Endothelial cell of umbilical vein (primary cell): ENCODE data around the gene DRAP1. TPM values are rescaled to one million over a fixed set of nuclear protein-coding genes. Genes with fewer than 3 reads are reported as not detected.
A peak's percentile ranks its signal among the peaks of the same experiment; 100 is the strongest.

Experiments used
- BruUV-seq: library from RNA; stranded (reverse); fragments of 400-500 nt; replicated peaks from 2 replicates; lab custom pipeline; 2021; lab: Mats Ljungman, UMichigan
- CTCF ChIA-PET: fragments of 300-600, 350-600 bp; sonication (Branson Sonifier 250); formaldehyde crosslinking; loops from one replicate; lab custom pipeline; 2021; ENCODE audit warnings: antibody characterized with exemption, inconsistent platforms; lab: Charles Lee
- POLR2A ChIA-PET: fragments of 300-600, 350-600 bp; sonication (Branson Sonifier 250); formaldehyde crosslinking; loops from one replicate; lab custom pipeline; 2021; ENCODE audit warnings: antibody characterized with exemption, inconsistent platforms; lab: Charles Lee
- DNase-seq: peaks from one replicate; pipeline ENCODE4 v3.0.0-alpha.2; 2011; ENCODE audit warnings: low read depth, low spot score
- FAIRE-seq: peaks from 2 replicates; lab custom pipeline; 2011; peaks lifted over from hg19 to GRCh38; lab: Jason Lieb, UNC
- H2AFZ ChIP-seq: 2 replicates; pipeline ENCODE4 v1.6.0; 2012; ENCODE audit warnings: low read depth, low read length, control low read depth, inconsistent platforms
- H3K27ac ChIP-seq: 2 replicates; pipeline ENCODE4 v1.5.1; 2011; ENCODE audit warnings: low read depth, mild to moderate bottlenecking, control low read depth, low read length, moderate library complexity; ENCODE audit not compliant: insufficient read depth
- H3K27me3 ChIP-seq, 2 experiments: 2 replicates each; pipeline versions ENCODE4 v1.6.0 to v1.6.1; 2011; ENCODE audit warnings: low read length in 2 of 2, mixed read lengths in 1 of 2; ENCODE audit not compliant: control insufficient read depth in 2 of 2, insufficient read depth in 2 of 2
- H3K36me3 ChIP-seq, 2 experiments: 2 replicates in 1 of 2; 3 replicates in 1 of 2; pipeline ENCODE4 v1.5.1; 2011; ENCODE audit warnings: low read length in 2 of 2, mild to moderate bottlenecking in 1 of 2, moderate library complexity in 1 of 2; ENCODE audit not compliant: control insufficient read depth in 2 of 2, insufficient read depth in 2 of 2; ENCODE audit errors: extremely low read depth in 1 of 2
- H3K4me1 ChIP-seq: 3 replicates; pipeline ENCODE4 v1.5.1; 2011; ENCODE audit warnings: mild to moderate bottlenecking, low read length; ENCODE audit not compliant: control insufficient read depth, insufficient read depth; ENCODE audit errors: extremely low read depth
- H3K4me2 ChIP-seq: 2 replicates; pipeline ENCODE4 v1.6.1; 2011; ENCODE audit warnings: low read length, control low read depth, mixed read lengths; ENCODE audit not compliant: insufficient read depth
- H3K4me3 ChIP-seq, 3 experiments: fragments of 200-600 bp in 1 of 3; sonication (generic), shearing (Covaris generic) in 1 of 3; replicated peaks in 1 of 3; 2 replicates each; pipeline ENCODE4 v1.5.1; 2011 to 2016; ENCODE audit warnings: control low read depth in 3 of 3, low read length in 3 of 3, mild to moderate bottlenecking in 2 of 3, inconsistent platforms in 1 of 3, low read depth in 1 of 3, moderate library complexity in 1 of 3; ENCODE audit not compliant: insufficient read depth in 1 of 3
- H3K79me2 ChIP-seq: 2 replicates; pipeline ENCODE4 v1.6.0; 2012; ENCODE audit warnings: low read length, inconsistent platforms; ENCODE audit not compliant: control insufficient read depth, insufficient read depth
- H3K9ac ChIP-seq: replicated peaks from 2 replicates; pipeline ENCODE3; 2011; ENCODE audit warnings: low read length, control low read depth; ENCODE audit not compliant: insufficient read depth; ENCODE audit errors: extremely low read depth
- H3K9me1 ChIP-seq: replicated peaks from 3 replicates; pipeline ENCODE4 v1.6.0; 2011; ENCODE audit warnings: mild to moderate bottlenecking, low read length; ENCODE audit not compliant: control insufficient read depth, insufficient read depth; ENCODE audit errors: extremely low read depth
- H3K9me3 ChIP-seq: replicated peaks from 2 replicates; pipeline ENCODE4 v1.5.1; 2012; ENCODE audit warnings: low read length, inconsistent platforms; ENCODE audit not compliant: control insufficient read depth, insufficient read depth
- H4K20me1 ChIP-seq: replicated peaks from 2 replicates; pipeline ENCODE3; 2011; ENCODE audit warnings: mild to moderate bottlenecking, low read length; ENCODE audit not compliant: control insufficient read depth, insufficient read depth; ENCODE audit errors: extremely low read depth
- CTCF ChIP-seq, 2 donors: IDR thresholded peaks; 1 replicate in 1 of 2; 2 replicates in 1 of 2; pipeline ENCODE4 v1.5.1; 2011; ENCODE audit warnings: low read length in 2 of 2, mild to moderate bottlenecking in 2 of 2, moderate library complexity in 2 of 2, control low read depth in 1 of 2, inconsistent platforms in 1 of 2, low read depth in 1 of 2; ENCODE audit not compliant: insufficient read depth in 1 of 2; ENCODE audit errors: extremely low read depth in 1 of 2
- EZH2 ChIP-seq: IDR thresholded peaks from 2 replicates; pipeline ENCODE4 v1.6.1; 2012; ENCODE audit warnings: borderline replicate concordance, low read depth, mild to moderate bottlenecking, moderate library complexity, low read length, inconsistent platforms; ENCODE audit not compliant: severe bottlenecking
- FOS ChIP-seq: IDR thresholded peaks from 2 replicates; pipeline ENCODE4 v1.6.1; 2011; ENCODE audit warnings: mild to moderate bottlenecking, low read length, moderate library complexity, borderline replicate concordance; ENCODE audit not compliant: insufficient read depth
- GATA2 ChIP-seq: IDR thresholded peaks from 2 replicates; pipeline ENCODE4 v1.7.0; 2011; ENCODE audit warnings: low read depth, mild to moderate bottlenecking, moderate library complexity, mixed read lengths, low read length; ENCODE audit not compliant: insufficient read length, insufficient read depth
- JUN ChIP-seq: IDR thresholded peaks from 2 replicates; pipeline ENCODE4 v1.6.1; 2011; ENCODE audit warnings: borderline replicate concordance, low read depth; ENCODE audit not compliant: insufficient read length, insufficient read depth
- MAX ChIP-seq: IDR thresholded peaks from 2 replicates; pipeline ENCODE4 v1.6.1; 2011; ENCODE audit not compliant: insufficient read depth, insufficient read length
- MYC ChIP-seq: IDR thresholded peaks from one replicate; pipeline ENCODE4 v1.6.1; 2011; ENCODE audit warnings: mild to moderate bottlenecking, low read depth, low read length
- POLR2A ChIP-seq: IDR thresholded peaks from 2 replicates; pipeline ENCODE4 v1.6.1; 2012; ENCODE audit warnings: low read depth, mild to moderate bottlenecking, control low read depth, low read length
- POLR2AphosphoS5 ChIP-seq: IDR thresholded peaks from 2 replicates; pipeline ENCODE4 v1.6.1; 2012; ENCODE audit warnings: low read depth, mild to moderate bottlenecking, control low read depth, low read length, moderate library complexity; ENCODE audit not compliant: insufficient read depth
- dilution Hi-C: fragments of 300-500 bp; cut with MboI; formaldehyde crosslinking; loops from one replicate; pipeline ENCODE4 v1.15.0; 2019; ENCODE audit warnings: low sequenced_read_pairs; ENCODE audit not compliant: extremely low pct_ligation_motif_present
- intact Hi-C: fragments of 100-400 bp; cut with micrococcal nuclease; formaldehyde crosslinking; loops from one replicate; pipeline ENCODE4 v1.10.0; 2022
- polyA plus RNA-seq, 4 experiments: library from polyadenylated mRNA; depleted of rRNA in 3 of 4; stranded (reverse) in 3 of 4; unstranded in 1 of 4; fragments of >200 nt; gene quantifications; 2 replicates each; pipeline versions ENCODE4 v1.2.1 to v1.2.3, GENCODE V29; 2011 to 2012; ENCODE audit warnings: missing spikeins in 1 of 4
- total RNA-seq: library from RNA; stranded (reverse); gene quantifications from 2 replicates; pipeline ENCODE4 v1.2.3, GENCODE V29; 2021

Gene DRAP1
- total and polyA plus RNA-seq, 2 donors (not counting 3 experiments of a cell fraction or from before 2014, with no cell fraction given): 74.9 to 114 TPM

GRCh38 chr11:65903068-65903481, 16.2 kb upstream of the DRAP1 start:
- Histone ChIP-seq H3K9me1 (no peaks in the 10 kb centered on the region), H4K20me1 (no peaks in the 10 kb centered on the region), H3K27me3 (no peaks in the 10 kb centered on the region), H2AFZ (peak overlapping the region; percentile 52), H3K9ac (no peak overlapping the region), H3K4me2 (peak overlapping the region; percentile 25), H3K4me1 (peaks cover 15% of the 10 kb centered on the region), H3K9me3 (no peaks in the 10 kb centered on the region), H3K36me3 (no peaks in the 10 kb centered on the region), H3K27ac (peak overlapping the region; percentile 30), H3K79me2 (peaks cover 19% of the 10 kb centered on the region), H3K4me3 (no peak overlapping the region)
- BruUV-seq: no TSS peak
- dilution Hi-C loops (no loop called here), intact Hi-C loops (no loop called here)
- POLR2A ChIA-PET: no interaction called here
- FAIRE-seq: peak; percentile 66
- CTCF ChIA-PET: interaction anchor here (1.1 to 2.3 kb wide), 3 partner anchors 13 to 43 kb away, joined by 3 to 5 read pairs (median 5); partner anchors contain the start of gene MUS81
- TF ChIP-seq FOS: peak; percentile 57
- TF ChIP-seq POLR2AphosphoS5: peak; percentile 35
- no peak for TF ChIP-seq GATA2
- DNase-seq: no peak

- H3K4me2 ChIP-seq: no peak overlapping the region
- POLR2A ChIA-PET: no interaction called here
- dilution Hi-C loops: no loop called here
Observed at GRCh38 chr11:65903715-65904114, 15.5 kb upstream of the DRAP1 start.

More at GRCh38 chr11:65903715-65904114, 15.5 kb upstream of the DRAP1 start:
- H3K79me2 ChIP-seq: peaks cover 13% of the 10 kb centered on the region
- CTCF ChIA-PET: interaction anchor here (1.1 to 2.3 kb wide), 3 partner anchors 12 to 44 kb away, joined by 3 to 5 read pairs (median 5); partner anchors contain the start of gene MUS81
- H3K4me1 ChIP-seq: peaks cover 8% of the 10 kb centered on the region
- no peak overlapping the region for H2AFZ ChIP-seq
- TF ChIP-seq POLR2AphosphoS5 (no peak), GATA2 (no peak), CTCF (IDR thresholded peaks at IDR 0.05; ENCODE audit: extremely low read depth in 1 of 2, insufficient read depth in 1 of 2, low read depth in 1 of 2, low read length in 2 of 2) (no peak), MYC (no peak), MAX (no peak), FOS (no peak), POLR2A (no peak), EZH2 (no peak), JUN (no peak)
- no peaks in the 10 kb centered on the region for H3K9me1 ChIP-seq
- H3K36me3 ChIP-seq: no peaks in the 10 kb centered on the region
- intact Hi-C loops: no loop called here
- BruUV-seq: no TSS peak
- no peaks in the 10 kb centered on the region for H3K27me3 ChIP-seq
- no peak overlapping the region for H3K4me3 ChIP-seq
- no peak for DNase-seq
- no peak for FAIRE-seq
- no peak overlapping the region for H3K9ac ChIP-seq
- H4K20me1 ChIP-seq: no peaks in the 10 kb centered on the region
- H3K9me3 ChIP-seq: no peaks in the 10 kb centered on the region
- peak overlapping the region; percentile 30 for H3K27ac ChIP-seq
